ENCODE measurements around the gene CMSS1.

Gene CMSS1

DNA sequence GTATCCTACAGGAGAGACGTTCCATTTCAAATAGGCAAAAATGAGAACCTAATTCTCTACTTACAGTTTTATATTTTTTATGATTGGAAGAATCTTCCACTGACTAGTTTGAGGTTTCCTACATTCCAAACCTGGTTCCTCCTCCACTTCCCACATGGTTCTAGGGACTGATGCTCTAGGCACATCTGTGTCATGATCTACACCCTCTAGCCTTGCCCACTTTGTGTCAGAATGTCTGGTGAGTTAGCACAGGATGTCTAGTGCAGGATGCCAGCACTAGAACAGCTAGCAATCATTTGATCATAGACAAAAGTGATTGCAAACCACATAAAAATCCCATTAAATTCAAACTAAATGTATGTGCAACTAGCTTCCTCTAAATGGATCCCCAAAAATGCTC lies 323.3 kb downstream of the CMSS1 start:
- DNase-seq (ENCODE audit: insufficient read length) (no peak), FAIRE-seq (no peak)
- TF ChIP-seq POLR2AphosphoS5 (IDR thresholded peaks at IDR 0.05; ENCODE audit: low read depth, low read length) (no peak), POLR2A (IDR thresholded peaks at IDR 0.05; ENCODE audit: low read depth, low read length) (no peak), TAF1 (IDR thresholded peaks at IDR 0.05; ENCODE audit: borderline replicate concordance, low read depth, low read length) (no peak)

DNA sequence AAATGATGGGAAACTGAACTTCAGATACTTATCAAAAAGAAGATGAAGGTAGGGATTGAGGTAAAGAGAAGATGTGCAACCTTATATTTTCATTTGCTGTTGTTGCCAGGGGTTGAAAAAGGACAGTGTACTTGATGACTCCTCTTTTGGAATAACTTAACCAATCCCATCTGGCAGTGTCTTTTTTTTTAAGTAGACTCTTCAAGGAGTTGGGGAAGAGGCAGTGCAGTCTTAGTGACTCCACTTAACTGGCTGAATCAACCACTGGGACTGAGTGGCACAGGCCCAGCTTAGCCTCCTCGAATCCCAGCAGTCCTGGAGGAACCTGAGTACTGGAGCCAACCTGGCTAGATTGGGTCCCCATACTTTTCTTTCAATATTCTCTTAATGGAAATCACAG lies 323.9 kb downstream of the CMSS1 start:
- DNase-seq (ENCODE audit: insufficient read length) (no peak), FAIRE-seq (no peak)
- TF ChIP-seq POLR2A (IDR thresholded peaks at IDR 0.05; ENCODE audit: low read depth, low read length) (no peak), TAF1 (IDR thresholded peaks at IDR 0.05; ENCODE audit: borderline replicate concordance, low read depth, low read length) (no peak), POLR2AphosphoS5 (IDR thresholded peaks at IDR 0.05; ENCODE audit: low read depth, low read length) (no peak)

DNA sequence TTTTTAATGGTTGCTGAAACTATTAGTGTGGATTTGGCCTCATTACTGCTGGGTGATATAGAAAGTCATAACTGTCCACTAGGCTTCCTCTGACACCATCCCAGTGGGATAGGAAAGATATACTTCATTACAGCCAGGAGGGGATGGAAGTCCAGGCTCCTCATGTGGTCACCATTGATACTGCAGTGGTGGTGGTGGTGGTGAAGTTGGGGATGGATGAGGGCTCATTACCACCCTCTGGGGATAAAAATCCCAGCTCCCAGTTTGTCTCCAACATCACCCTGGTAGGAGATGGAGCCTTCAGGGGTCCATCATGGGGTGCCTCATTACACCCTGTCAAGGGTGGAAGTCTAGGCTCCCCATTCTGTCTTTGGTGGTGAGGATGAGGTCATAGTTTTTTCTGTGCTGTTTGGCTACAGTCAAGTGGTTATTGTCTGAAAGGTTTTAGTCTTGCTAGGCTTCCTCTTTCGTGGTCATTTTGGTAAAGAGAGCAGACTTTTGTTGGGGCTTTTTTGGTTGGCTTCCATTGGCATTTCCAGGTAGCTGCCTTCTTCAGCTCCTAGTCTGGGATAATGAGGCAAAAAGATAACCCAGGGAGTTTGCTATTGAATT lies 326.7 kb downstream of the CMSS1 start:
- TF ChIP-seq TAF1 (IDR thresholded peaks at IDR 0.05; ENCODE audit: borderline replicate concordance, low read depth, low read length) (no peak), POLR2A (IDR thresholded peaks at IDR 0.05; ENCODE audit: low read depth, low read length) (no peak), POLR2AphosphoS5 (IDR thresholded peaks at IDR 0.05; ENCODE audit: low read depth, low read length) (no peak)
- DNase-seq (ENCODE audit: insufficient read length), result no peak
- FAIRE-seq, result peak; percentile 60

DNA sequence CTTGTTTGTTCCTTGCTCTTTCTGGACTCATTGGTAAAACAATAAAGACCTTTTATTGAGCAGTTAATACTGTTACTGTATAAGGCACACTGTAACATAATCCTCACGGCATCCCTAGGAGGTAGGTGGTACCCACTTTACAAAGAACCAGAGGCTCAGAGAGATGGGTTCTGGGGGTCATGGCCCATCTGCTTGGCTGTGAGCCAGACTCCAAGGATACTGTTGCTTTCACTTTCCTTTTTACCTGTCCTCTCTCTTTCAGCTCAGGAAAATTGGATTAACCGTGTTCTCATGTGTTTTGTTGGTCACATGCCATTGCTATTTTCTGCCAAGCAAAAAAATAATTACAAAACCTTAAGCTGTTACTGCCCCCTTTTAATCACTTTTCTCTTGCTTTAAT lies 331.5 kb downstream of the CMSS1 start:
- TF ChIP-seq POLR2A (IDR thresholded peaks at IDR 0.05; ENCODE audit: low read depth, low read length) (no peak), TAF1 (IDR thresholded peaks at IDR 0.05; ENCODE audit: borderline replicate concordance, low read depth, low read length) (no peak), POLR2AphosphoS5 (IDR thresholded peaks at IDR 0.05; ENCODE audit: low read depth, low read length) (no peak)
- FAIRE-seq (no peak), DNase-seq (ENCODE audit: insufficient read length) (no peak)

DNA sequence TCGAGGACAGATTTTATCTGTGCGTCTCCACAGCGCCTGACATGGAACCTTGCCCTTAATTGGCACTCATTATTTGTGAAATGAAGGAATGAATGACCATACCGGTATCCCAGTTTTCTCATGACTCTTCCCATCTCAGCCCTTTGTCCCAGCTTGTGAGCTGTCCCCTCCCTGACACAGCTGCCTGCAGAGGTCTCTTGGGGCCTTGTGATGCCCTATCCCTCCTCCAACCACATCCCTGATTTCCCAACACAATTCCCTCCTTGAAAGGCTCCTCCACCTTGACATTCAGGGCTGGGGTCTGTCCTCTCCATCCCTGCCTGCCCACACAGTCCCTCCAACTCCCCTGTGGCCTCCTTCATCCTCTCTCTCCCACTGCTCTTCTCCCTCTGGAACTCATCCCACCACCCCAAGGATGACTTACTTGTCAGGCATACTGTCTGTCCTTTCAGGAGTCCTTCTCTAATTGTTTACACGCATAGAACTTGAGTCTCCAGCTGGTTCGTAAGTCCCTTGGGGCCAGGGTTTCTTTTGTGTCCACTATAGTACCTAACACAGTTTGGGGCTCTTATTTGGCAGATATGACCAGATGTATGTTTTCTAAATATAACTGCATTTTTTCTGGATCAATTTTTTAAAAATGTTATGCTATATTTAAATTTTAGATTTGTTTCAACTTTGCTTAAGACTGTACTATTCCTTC lies 332.2 kb downstream of the CMSS1 start:
- FAIRE-seq (no peak), DNase-seq (ENCODE audit: insufficient read length) (no peak)
- TF ChIP-seq TAF1 (IDR thresholded peaks at IDR 0.05; ENCODE audit: borderline replicate concordance, low read depth, low read length), result no peak
- TF ChIP-seq POLR2A (IDR thresholded peaks at IDR 0.05; ENCODE audit: low read depth, low read length), result no peak
- TF ChIP-seq POLR2AphosphoS5 (IDR thresholded peaks at IDR 0.05; ENCODE audit: low read depth, low read length), result no peak

DNA sequence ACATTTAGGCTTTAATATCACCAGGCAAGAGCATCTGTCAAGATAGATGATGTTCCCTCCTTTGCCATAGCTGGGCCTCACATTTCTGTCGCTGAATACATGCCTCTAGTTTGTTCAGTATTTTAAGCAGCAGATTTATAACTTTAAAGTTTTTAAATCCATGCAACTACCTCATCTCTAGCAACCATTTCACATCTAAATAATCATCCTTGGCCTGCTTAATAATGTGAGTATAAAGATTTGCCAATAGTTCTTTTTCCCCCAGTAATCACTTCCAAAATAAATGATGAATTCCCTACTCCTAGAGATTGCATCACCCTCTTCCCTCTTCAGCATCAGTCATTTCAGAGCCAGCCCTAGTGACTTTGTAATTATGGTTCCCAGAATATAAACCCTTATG lies 332.8 kb downstream of the CMSS1 start:
- DNase-seq (ENCODE audit: insufficient read length) (no peak), FAIRE-seq (no peak)
- TF ChIP-seq TAF1 (IDR thresholded peaks at IDR 0.05; ENCODE audit: borderline replicate concordance, low read depth, low read length), result no peak
- TF ChIP-seq POLR2A (IDR thresholded peaks at IDR 0.05; ENCODE audit: low read depth, low read length), result no peak
- TF ChIP-seq POLR2AphosphoS5 (IDR thresholded peaks at IDR 0.05; ENCODE audit: low read depth, low read length), result no peak

DNA sequence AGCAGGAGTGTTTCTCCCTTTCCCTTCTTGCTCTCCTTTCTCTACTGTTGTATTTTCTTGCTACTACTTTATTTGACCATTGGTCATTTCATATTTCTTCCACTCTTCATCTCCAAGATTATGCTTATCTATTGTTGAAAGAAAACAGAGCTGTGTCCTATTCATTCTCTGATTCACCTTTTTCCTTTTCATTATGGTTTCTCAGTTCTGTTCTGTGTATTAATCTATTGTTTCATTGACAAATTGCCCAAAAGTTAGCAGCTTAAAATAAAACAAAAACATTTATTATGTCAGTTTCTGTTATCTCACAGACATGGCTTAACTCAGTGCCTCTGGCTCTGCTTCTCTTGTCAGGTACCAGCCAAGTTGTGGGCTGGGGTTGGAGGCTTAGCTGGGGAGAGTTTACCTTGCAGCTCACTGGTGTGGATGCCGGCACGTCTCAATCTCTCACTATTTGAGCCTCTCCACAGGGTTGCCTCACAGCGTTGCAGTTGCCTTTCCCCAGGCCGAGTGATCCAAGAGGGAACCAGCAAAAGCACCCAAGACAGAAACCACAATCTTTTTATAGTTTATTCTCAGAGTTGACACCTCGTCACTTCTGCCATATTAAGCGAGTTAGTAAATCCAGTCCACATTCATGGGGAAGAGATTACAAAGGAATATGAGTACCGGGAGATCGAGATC lies 333.5 kb downstream of the CMSS1 start:
- no peak for TF ChIP-seq POLR2A (IDR thresholded peaks at IDR 0.05; ENCODE audit: low read depth, low read length)
- TF ChIP-seq TAF1 (IDR thresholded peaks at IDR 0.05; ENCODE audit: borderline replicate concordance, low read depth, low read length), result no peak
- no peak for TF ChIP-seq POLR2AphosphoS5 (IDR thresholded peaks at IDR 0.05; ENCODE audit: low read depth, low read length)
- no peak for DNase-seq (ENCODE audit: insufficient read length)
- no peak for FAIRE-seq

DNA sequence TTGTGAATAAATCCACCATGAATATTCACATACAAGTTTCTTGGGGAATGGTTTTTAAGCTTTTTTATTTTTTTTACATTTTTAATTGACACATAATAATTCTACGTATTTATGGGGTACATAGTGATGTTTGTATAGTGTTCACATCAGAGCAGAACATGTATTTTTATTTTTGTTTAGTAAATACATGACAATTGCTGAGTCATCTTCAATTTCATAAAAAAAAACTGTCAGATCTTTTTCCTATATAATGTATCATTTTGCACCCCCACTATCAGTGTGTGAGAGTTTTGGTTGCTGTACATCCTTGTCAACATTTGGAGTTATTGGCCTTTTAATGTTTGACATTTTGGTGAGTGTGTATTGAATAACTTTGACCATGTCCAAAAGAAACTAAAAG lies 336.5 kb downstream of the CMSS1 start:
- FAIRE-seq, result no peak
- DNase-seq (ENCODE audit: insufficient read length), result no peak
- TF ChIP-seq POLR2AphosphoS5 (IDR thresholded peaks at IDR 0.05; ENCODE audit: low read depth, low read length) (no peak), POLR2A (IDR thresholded peaks at IDR 0.05; ENCODE audit: low read depth, low read length) (no peak), TAF1 (IDR thresholded peaks at IDR 0.05; ENCODE audit: borderline replicate concordance, low read depth, low read length) (no peak)

DNA sequence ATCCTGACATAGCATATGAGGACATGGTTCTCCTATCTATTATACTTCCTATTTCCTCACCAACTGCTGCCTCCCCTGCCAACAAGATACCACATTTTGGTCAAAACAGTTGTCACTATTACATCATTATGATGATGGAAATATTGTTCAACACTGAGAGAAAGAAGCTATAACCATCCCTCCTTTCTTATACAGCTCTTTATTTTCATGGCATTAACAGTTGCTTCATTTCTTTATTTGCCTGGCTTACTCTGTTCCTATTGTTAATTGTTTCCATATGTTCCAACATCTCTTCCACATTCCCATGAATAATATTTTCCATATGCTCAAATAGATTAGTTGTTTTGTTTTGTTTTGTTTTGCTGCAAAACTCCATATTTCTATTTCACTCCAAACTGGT lies 337.5 kb downstream of the CMSS1 start:
- no peak for DNase-seq (ENCODE audit: insufficient read length)
- TF ChIP-seq POLR2A (IDR thresholded peaks at IDR 0.05; ENCODE audit: low read depth, low read length) (no peak), TAF1 (IDR thresholded peaks at IDR 0.05; ENCODE audit: borderline replicate concordance, low read depth, low read length) (no peak), POLR2AphosphoS5 (IDR thresholded peaks at IDR 0.05; ENCODE audit: low read depth, low read length) (no peak)
- FAIRE-seq, result peak; percentile 46

DNA sequence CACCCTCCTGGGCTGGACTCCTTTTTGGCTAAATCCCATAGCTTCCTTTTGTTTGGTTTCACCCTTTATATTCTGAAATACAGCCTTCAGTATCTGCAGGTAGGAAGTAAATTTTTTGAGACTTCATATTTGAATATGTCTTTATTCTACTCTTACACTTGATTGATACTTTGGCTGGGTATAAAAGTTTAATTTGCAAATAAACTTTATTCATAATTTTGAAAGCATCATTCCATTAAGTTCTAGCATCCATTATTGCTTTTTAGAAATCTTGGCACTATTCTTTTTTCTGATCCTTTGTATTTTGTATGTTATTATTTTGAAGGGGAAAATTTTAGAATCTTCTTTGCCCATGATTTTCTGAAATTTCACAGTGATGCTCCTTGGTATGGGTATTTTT lies 337.9 kb downstream of the CMSS1 start:
- DNase-seq (ENCODE audit: insufficient read length) (no peak), FAIRE-seq (no peak)
- no peak for TF ChIP-seq POLR2AphosphoS5 (IDR thresholded peaks at IDR 0.05; ENCODE audit: low read depth, low read length)

DNA sequence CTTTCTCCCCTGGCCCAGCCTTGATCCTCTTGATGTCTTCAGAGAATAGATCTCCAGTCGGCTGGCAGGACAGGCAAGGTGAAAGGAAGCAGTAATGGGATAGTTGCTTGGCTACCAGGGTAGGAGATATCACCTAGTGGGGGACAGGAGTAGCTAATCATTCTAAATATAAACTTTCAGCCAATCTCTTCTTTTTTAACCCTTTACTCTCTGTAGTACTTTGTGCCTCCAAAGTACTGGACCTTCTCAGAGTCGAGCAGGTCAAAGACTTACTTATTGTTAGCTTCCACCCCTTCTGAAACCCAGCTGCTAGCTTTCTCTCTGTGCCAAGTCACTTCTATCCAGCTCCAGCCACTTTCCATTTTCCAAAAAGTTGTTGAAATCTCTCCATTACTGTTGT lies 340.0 kb downstream of the CMSS1 start:
- DNase-seq (ENCODE audit: insufficient read length), result no peak
- FAIRE-seq, result no peak
- TF ChIP-seq POLR2AphosphoS5 (IDR thresholded peaks at IDR 0.05; ENCODE audit: low read depth, low read length), result no peak
- TF ChIP-seq POLR2A (IDR thresholded peaks at IDR 0.05; ENCODE audit: low read depth, low read length), result no peak
- no peak for TF ChIP-seq TAF1 (IDR thresholded peaks at IDR 0.05; ENCODE audit: borderline replicate concordance, low read depth, low read length)

DNA sequence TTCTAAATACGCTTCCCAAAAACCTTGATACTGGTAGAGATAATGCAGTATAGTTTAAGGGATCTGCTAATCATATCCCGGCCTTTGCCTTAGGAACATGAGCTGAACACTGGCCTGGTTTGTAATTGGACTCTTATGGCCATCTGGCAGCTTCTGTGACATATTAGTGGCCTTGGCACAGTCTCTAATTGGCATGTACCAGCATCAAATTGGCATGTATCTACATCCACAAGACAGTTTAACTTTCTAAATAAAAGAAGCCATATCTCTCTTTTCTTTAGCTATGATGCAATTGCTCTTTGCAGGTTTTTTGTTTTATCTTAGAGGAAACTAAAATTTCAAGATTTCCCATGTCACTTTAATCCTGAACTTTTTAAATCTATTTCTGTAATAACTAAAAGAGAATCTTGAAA lies 341.3 kb downstream of the CMSS1 start:
- DNase-seq (ENCODE audit: insufficient read length) (no peak), FAIRE-seq (peak; percentile 14)
- TF ChIP-seq POLR2A (IDR thresholded peaks at IDR 0.05; ENCODE audit: low read depth, low read length), result no peak
- TF ChIP-seq TAF1 (IDR thresholded peaks at IDR 0.05; ENCODE audit: borderline replicate concordance, low read depth, low read length), result no peak
- no peak for TF ChIP-seq POLR2AphosphoS5 (IDR thresholded peaks at IDR 0.05; ENCODE audit: low read depth, low read length)
